Peyer's patch (tissue), 4 donors: ENCODE results near the gene CLCN2. TPM values are rescaled to one million over a fixed set of nuclear protein-coding genes. Genes with fewer than 3 reads are reported as not detected.

ENCODE experiments used
- DNase-seq, 3 donors: peaks; one replicate each; pipeline ENCODE4 v3.0.0-alpha.2; 2017 to 2019
- H3K27ac ChIP-seq, 4 donors: fragments of 200-600 bp; sonication (generic); one replicate each; pipeline ENCODE4 v1.5.1; 2016 to 2019
- H3K27me3 ChIP-seq, 2 donors: fragments of 200-600 bp; sonication (generic); one replicate each; pipeline ENCODE4 v1.5.1; 2019
- H3K36me3 ChIP-seq, 3 donors: fragments of 200-600 bp; sonication (generic); one replicate each; pipeline ENCODE4 v1.5.1; 2016 to 2019
- H3K4me1 ChIP-seq, 4 donors: fragments of 200-600 bp; sonication (generic); one replicate each; pipeline ENCODE4 v1.5.1; 2016 to 2019
- H3K4me3 ChIP-seq, 4 donors: fragments of 200-600 bp; sonication (generic); 1 replicate in 3 of 4; 2 replicates in 1 of 4; pipeline ENCODE4 v1.5.1; 2016 to 2019; ENCODE audit warnings: mild to moderate bottlenecking in 1 of 4
- H3K9me3 ChIP-seq, 4 donors: fragments of 200-600 bp; sonication (generic); one replicate each; pipeline ENCODE4 v1.5.1; 2016 to 2019; ENCODE audit warnings: mild to moderate bottlenecking in 1 of 4
- CTCF ChIP-seq, 6 experiments: fragments of 450-650 bp in 4 of 6; fragments of 200-600 bp in 2 of 6; sonication (generic) in 1 of 6; IDR thresholded peaks; one replicate each; pipeline ENCODE4 v1.5.1; 2017 to 2019; ENCODE audit warnings: antibody characterized with exemption in 6 of 6, mild to moderate bottlenecking in 3 of 6, moderate library complexity in 1 of 6
- POLR2A ChIP-seq, 2 donors: fragments of 450-650 bp; IDR thresholded peaks; one replicate each; pipeline ENCODE4 v1.5.1; 2017; ENCODE audit warnings: antibody characterized with exemption in 2 of 2, mild to moderate bottlenecking in 2 of 2, moderate library complexity in 2 of 2
- total RNA-seq, 4 donors: library from RNA; depleted of rRNA; stranded (reverse); fragments of >200 nt; gene quantifications; one replicate each; pipeline ENCODE4 v1.1.0, GENCODE V29; 2016

CLCN2 gene
- total RNA-seq, 4 donors from 2014 or later: 11.6 to 87.8 (median 63.8) TPM

DNA sequence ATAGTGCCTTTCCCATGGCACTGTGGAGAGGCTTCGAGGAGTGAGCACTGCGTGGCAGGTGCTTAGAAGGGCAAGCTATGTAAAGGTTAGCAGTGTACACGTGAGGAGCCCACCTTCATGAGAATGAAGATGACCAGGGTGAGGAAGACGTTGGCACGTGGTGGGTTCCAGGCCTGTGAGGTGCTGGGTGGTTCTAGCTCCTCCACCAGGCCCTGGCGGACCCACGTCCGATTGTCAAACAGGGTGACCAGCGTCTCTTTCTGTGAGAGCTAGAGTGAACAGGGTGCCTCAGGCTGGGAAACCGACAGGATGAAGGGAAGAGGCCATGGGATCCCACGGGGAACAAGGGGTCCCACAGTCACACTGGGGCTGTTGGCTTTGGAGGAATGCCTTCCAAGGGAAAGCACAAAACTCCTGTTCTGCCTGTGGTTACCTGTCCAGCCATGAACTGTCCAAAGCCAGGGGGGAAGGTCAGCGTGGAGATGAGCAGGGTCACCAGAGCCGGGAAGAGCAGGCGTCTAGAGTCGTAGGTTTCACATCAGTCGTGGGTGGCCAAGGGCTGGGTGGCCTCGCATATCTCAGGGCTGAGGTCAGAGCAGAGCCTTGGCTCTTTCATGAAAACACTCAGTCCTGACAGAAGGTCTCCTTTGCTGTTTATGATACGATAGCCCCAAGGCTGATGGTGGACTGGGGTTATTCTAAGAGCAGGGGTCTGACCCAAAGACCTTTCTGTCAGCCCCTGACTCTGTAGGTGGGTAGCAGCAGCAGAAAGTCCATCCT is 6.0 kb downstream of the CLCN2 start:
- Histone ChIP-seq H3K4me1 (peaks cover 0 to 25% (median 0%) of the 10 kb centered on the region in 4 donors), H3K9me3 (no peaks in the 10 kb centered on the region), H3K4me3 (no peak overlapping the region), H3K27me3 (no peaks in the 10 kb centered on the region), H3K36me3 (peaks cover 0 to 21% (median 0%) of the 10 kb centered on the region in 3 donors), H3K27ac (no peak overlapping the region)
- peak in 1 of 3 donors; percentile 47 for DNase-seq
- no peak for TF ChIP-seq POLR2A (IDR thresholded peaks at IDR 0.05)
- TF ChIP-seq CTCF (IDR thresholded peaks at IDR 0.05): no peak

DNA sequence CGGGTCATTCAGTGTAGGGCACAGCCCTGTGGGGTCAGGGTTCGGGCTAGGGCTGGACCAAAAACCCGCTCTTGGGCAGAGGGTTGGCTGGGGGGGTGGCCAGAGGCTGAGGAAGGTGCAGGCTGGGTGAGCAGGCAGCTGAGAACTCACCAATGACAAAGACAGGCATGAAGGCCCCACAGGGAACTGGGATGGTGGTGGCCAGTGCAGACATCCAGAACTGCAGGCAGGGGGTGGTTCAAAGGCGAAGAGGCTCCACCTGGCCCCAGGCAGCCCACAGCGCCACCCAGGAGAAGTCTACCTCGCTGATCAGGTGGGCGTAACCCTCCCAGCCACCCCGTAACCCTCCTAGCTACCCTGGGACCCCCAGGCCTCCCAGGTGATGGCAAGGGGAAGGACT is 6.7 kb downstream of the CLCN2 start:
- Histone ChIP-seq H3K36me3 (peaks cover 0 to 23% (median 0%) of the 10 kb centered on the region in 3 donors), H3K4me3 (no peak overlapping the region), H3K9me3 (no peaks in the 10 kb centered on the region), H3K27me3 (no peaks in the 10 kb centered on the region), H3K27ac (no peak overlapping the region), H3K4me1 (peaks cover 0 to 24% (median 0%) of the 10 kb centered on the region in 4 donors)
- peak in 1 of 3 donors; percentile 46 for DNase-seq
- TF ChIP-seq POLR2A (IDR thresholded peaks at IDR 0.05) (no peak), CTCF (IDR thresholded peaks at IDR 0.05) (no peak)

DNA sequence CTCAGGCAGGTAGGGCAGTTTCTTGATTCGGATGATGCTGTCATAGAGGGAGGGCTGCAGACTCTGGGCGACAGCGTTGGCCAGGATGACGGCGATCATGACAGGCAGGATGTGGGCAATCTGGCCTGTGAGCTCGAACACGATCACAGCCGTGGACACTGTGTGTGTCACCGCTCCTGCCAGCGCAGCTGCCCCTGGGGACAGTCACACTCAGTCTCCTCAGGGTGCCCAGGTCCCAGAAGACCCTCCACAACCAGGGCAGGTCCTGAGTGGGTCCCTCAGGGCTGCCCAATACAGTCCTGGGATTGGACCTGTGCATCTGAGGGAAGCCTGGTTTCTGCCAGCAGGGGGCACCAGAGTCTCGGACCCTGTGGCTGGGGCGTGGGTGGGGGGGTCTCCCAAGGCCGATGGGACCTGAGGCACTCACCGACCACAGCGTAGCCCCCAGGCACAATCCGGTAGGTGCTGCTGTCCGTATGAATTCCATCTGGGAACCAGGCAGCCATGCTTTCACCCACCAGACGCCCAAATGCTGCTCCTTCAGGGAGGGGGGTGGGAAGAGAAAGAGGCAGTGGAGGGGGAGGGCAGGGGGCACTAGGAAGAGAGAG is 7.2 kb downstream of the CLCN2 start:
- Histone ChIP-seq H3K4me3 (no peak overlapping the region), H3K9me3 (no peaks in the 10 kb centered on the region), H3K27me3 (no peaks in the 10 kb centered on the region), H3K4me1 (peaks cover 0 to 24% (median 0%) of the 10 kb centered on the region in 4 donors), H3K36me3 (peaks cover 0 to 23% (median 0%) of the 10 kb centered on the region in 3 donors), H3K27ac (peak overlapping the region in 1 of 4 donors; percentile 5)
- no peak for TF ChIP-seq POLR2A (IDR thresholded peaks at IDR 0.05)
- peak; percentile 20 to 80 (median 66) for TF ChIP-seq CTCF (IDR thresholded peaks at IDR 0.05)
- DNase-seq: peak in 2 of 3 donors; percentile 64 to 82

- TF ChIP-seq POLR2A (IDR thresholded peaks at IDR 0.05) (no peak), CTCF (IDR thresholded peaks at IDR 0.05) (no peak)
Measured at GRCh38 chr3:184353546-184353941, 7.9 kb downstream of the CLCN2 start.

DNA sequence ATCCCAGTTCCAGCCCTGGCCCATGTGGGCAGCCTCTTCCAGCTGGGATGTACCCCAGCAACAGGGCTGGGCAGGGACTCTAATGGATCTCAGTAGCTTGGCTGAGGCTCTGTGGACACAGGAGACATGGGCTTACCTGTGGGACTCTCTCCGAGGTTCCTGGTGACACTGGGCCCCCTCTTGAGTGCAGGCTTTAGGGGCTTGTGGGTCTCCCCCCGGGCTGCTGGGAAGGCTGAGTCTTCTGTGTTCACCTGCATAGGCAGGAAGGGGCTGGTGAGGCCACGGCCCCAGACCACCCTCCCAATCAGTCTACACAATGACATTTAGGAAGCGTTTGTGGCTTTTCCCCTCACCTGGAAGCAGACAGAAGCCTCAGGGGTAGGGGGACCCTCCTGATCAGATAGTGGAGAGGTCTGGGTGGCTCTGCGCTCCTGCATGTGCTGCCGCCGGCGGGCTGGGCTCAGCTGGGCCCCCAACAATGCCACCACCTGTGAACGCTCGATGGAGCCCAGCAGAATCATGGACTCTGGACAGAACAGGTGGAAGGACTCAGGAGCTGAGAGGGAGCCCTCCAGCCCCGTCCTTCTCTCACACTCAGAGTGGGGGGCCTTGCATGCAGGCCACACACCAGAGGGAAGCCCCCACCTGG is 8.4 kb downstream of the CLCN2 start:
- Histone ChIP-seq H3K27me3 (no peaks in the 10 kb centered on the region), H3K27ac (peak overlapping the region in 3 of 4 donors; percentile 68 to 94 (median 86)), H3K4me3 (peak overlapping the region in 2 of 4 donors; percentile 40 to 42), H3K36me3 (peaks cover 0 to 19% (median 0%) of the 10 kb centered on the region in 3 donors), H3K9me3 (no peaks in the 10 kb centered on the region), H3K4me1 (peaks cover 0 to 24% (median 0%) of the 10 kb centered on the region in 4 donors)
- no peak for TF ChIP-seq CTCF (IDR thresholded peaks at IDR 0.05)
- TF ChIP-seq POLR2A (IDR thresholded peaks at IDR 0.05): no peak
- no peak for DNase-seq

More at GRCh38 chr3:184353546-184353941, 7.9 kb downstream of the CLCN2 start:
- no peaks in the 10 kb centered on the region for H3K9me3 ChIP-seq
- no peaks in the 10 kb centered on the region for H3K27me3 ChIP-seq
- peaks cover 0 to 24% (median 0%) of the 10 kb centered on the region in 4 donors for H3K4me1 ChIP-seq
- peaks cover 0 to 23% (median 0%) of the 10 kb centered on the region in 3 donors for H3K36me3 ChIP-seq
- H3K4me3 ChIP-seq: peak overlapping the region in 1 of 4 donors; percentile 40
- H3K27ac ChIP-seq: no peak overlapping the region
- no peak for DNase-seq
